ENCODE measurements around the gene CCDC102A. TPM values are rescaled to one million over a fixed set of nuclear protein-coding genes. Genes with fewer than 3 reads are reported as not detected.

CCDC102A gene
- total and polyA plus RNA-seq, 10 of the 15 experiments (the other 5 are each of a cell fraction or from before 2014, with no cell fraction given) = 0.03 to 5.9 (median 2.4) TPM

DNA sequence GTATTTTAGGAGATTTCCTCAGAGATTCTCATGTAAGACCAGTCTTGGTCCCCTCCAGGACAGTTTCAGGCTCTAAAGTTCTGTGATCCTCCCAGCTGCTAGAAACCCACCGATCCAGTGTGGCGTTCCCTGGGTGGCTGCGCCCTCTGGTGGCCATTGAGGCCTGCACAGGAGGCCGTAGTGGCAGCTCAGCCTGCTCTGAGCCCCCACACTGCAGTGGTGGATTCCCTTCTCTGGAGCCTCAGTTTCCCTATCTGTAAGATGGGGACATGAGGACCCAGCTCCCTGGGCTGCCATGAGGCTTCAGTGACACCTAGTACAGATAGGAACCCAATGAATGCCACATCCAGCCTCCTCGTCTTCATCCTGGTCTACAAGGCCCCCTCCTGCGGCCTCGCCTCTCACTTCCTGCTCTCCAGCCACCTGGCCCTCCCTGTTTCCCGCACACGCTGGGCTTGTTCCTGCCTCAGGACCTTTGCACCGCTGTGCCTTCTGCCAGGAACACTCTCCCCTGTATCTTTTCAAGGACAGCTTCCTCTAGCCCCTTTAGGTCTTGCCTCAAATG, 16.5 kb downstream of the CCDC102A start (continued):
- TF ChIP-seq, protein P1, sequence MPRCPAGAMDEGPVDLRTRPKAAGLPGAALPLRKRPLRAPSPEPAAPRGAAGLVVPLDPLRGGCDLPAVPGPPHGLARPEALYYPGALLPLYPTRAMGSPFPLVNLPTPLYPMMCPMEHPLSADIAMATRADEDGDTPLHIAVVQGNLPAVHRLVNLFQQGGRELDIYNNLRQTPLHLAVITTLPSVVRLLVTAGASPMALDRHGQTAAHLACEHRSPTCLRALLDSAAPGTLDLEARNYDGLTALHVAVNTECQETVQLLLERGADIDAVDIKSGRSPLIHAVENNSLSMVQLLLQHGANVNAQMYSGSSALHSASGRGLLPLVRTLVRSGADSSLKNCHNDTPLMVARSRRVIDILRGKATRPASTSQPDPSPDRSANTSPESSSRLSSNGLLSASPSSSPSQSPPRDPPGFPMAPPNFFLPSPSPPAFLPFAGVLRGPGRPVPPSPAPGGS (IDR thresholded peaks at IDR 0.05; ENCODE audit: borderline replicate concordance, insufficient read depth, low read depth, low read length, poor library complexity, severe bottlenecking) = no peak
- TF ChIP-seq NFYA (IDR thresholded peaks at IDR 0.05; ENCODE audit: borderline replicate concordance, low read depth, low read length) (no peak), PKNOX1 (IDR thresholded peaks at IDR 0.05) (no peak), RB1 (IDR thresholded peaks at IDR 0.05; ENCODE audit: borderline replicate concordance) (no peak), SP1 (IDR thresholded peaks at IDR 0.05; ENCODE audit: low read depth, low read length) (no peak), IKZF1 (conservative IDR thresholded peaks at IDR 0.05) (0 out of 2 replicates have a peak, but pooled peaks have one; percentile 26), RCOR1 (conservative IDR thresholded peaks at IDR 0.05; ENCODE audit: low read depth, low read length) (no peak), TBL1XR1 (IDR thresholded peaks at IDR 0.05; ENCODE audit: low read depth, low read length) (no peak), POLR2AphosphoS5 (IDR thresholded peaks at IDR 0.05; ENCODE audit: low read length) (no peak), TCF7 (IDR thresholded peaks at IDR 0.05; ENCODE audit: borderline replicate concordance) (no peak), PAX8 (IDR thresholded peaks at IDR 0.05) (no peak), RFX5 (IDR thresholded peaks at IDR 0.05; ENCODE audit: low read depth, low read length) (no peak), IRF4 (IDR thresholded peaks at IDR 0.05; ENCODE audit: low read depth, low read length) (no peak), ZSCAN29 (IDR thresholded peaks at IDR 0.05) (no peak), CEBPB (IDR thresholded peaks at IDR 0.05; ENCODE audit: borderline replicate concordance in 1 of 2, low read depth in 2 of 2, low read length in 2 of 2) (no peak), FOS (IDR thresholded peaks at IDR 0.05; ENCODE audit: borderline replicate concordance, extremely low read depth, insufficient read length) (no peak), CBX5 (IDR thresholded peaks at IDR 0.05; ENCODE audit: low read depth) (no peak), SUZ12 (IDR thresholded peaks at IDR 0.05; ENCODE audit: unreplicated experiment) (no peak), ZNF24 (IDR thresholded peaks at IDR 0.05) (0 out of 2 replicates have a peak, but pooled peaks have one; percentile 18), CBFB (IDR thresholded peaks at IDR 0.05; ENCODE audit: low read depth) (no peak), LARP7 (IDR thresholded peaks at IDR 0.05) (peak; percentile 66), RUNX3 (IDR thresholded peaks at IDR 0.05; ENCODE audit: low read length) (peak; percentile 28; the same call in 1 of the 2 replicates)
- TF ChIP-seq, protein P2, sequence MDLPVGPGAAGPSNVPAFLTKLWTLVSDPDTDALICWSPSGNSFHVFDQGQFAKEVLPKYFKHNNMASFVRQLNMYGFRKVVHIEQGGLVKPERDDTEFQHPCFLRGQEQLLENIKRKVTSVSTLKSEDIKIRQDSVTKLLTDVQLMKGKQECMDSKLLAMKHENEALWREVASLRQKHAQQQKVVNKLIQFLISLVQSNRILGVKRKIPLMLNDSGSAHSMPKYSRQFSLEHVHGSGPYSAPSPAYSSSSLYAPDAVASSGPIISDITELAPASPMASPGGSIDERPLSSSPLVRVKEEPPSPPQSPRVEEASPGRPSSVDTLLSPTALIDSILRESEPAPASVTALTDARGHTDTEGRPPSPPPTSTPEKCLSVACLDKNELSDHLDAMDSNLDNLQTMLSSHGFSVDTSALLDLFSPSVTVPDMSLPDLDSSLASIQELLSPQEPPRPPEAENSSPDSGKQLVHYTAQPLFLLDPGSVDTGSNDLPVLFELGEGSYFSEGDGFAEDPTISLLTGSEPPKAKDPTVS (IDR thresholded peaks at IDR 0.05; ENCODE audit: low read depth, low read length) = no peak
- TF ChIP-seq, protein P3, sequence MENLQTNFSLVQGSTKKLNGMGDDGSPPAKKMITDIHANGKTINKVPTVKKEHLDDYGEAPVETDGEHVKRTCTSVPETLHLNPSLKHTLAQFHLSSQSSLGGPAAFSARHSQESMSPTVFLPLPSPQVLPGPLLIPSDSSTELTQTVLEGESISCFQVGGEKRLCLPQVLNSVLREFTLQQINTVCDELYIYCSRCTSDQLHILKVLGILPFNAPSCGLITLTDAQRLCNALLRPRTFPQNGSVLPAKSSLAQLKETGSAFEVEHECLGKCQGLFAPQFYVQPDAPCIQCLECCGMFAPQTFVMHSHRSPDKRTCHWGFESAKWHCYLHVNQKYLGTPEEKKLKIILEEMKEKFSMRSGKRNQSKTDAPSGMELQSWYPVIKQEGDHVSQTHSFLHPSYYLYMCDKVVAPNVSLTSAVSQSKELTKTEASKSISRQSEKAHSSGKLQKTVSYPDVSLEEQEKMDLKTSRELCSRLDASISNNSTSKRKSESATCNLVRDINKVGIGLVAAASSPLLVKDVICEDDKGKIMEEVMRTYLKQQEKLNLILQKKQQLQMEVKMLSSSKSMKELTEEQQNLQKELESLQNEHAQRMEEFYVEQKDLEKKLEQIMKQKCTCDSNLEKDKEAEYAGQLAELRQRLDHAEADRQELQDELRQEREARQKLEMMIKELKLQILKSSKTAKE (IDR thresholded peaks at IDR 0.05; ENCODE audit: low read depth, poor library complexity, severe bottlenecking) = peak; percentile 20

All from GM12878 (cell line).